Measurements from ENCODE around the gene TENM3. TPM values are rescaled to one million over a fixed set of nuclear protein-coding genes. Genes with fewer than 3 reads are reported as not detected.
"Not testable (repeated sequence)": the region's sequence is repeated elsewhere in the genome, so short reads cannot be mapped to it uniquely, and the experiment has no call there.

TENM3 gene
- total RNA-seq, 4 donors from 2014 or later = 0.18 to 9.4 (median 1.5) TPM

- Histone ChIP-seq H3K27ac (no peak overlapping the region), H3K4me1 (no peaks in the 10 kb centered on the region), H3K4me3 (no peak overlapping the region), H3K9me3 (no peaks in the 10 kb centered on the region), H3K27me3 (no peaks in the 10 kb centered on the region), H3K36me3 (no peaks in the 10 kb centered on the region)
- no peak for DNase-seq
- no peak for TF ChIP-seq CTCF (IDR thresholded peaks at IDR 0.05)
- no peak for TF ChIP-seq POLR2A (IDR thresholded peaks at IDR 0.05)
These were observed 126.0 kb downstream of the TENM3 start for GRCh38 chr4:182369211-182369610.

GRCh38 chr4:182370491-182370890, 127.3 kb downstream of the TENM3 start:
- TF ChIP-seq CTCF (IDR thresholded peaks at IDR 0.05) = no peak
- no peak for TF ChIP-seq POLR2A (IDR thresholded peaks at IDR 0.05)
- no peaks in the 10 kb centered on the region for H3K36me3 ChIP-seq
- H3K4me1 ChIP-seq = no peaks in the 10 kb centered on the region
- no peak overlapping the region for H3K27ac ChIP-seq
- no peaks in the 10 kb centered on the region for H3K27me3 ChIP-seq
- no peak for DNase-seq
- no peaks in the 10 kb centered on the region for H3K9me3 ChIP-seq
- H3K4me3 ChIP-seq = no peak overlapping the region

- no peak for TF ChIP-seq CTCF (IDR thresholded peaks at IDR 0.05)
- TF ChIP-seq POLR2A (IDR thresholded peaks at IDR 0.05) = no peak
- Histone ChIP-seq H3K36me3 (no peaks in the 10 kb centered on the region), H3K27ac (no peak overlapping the region), H3K4me3 (no peak overlapping the region), H3K4me1 (no peaks in the 10 kb centered on the region), H3K9me3 (no peaks in the 10 kb centered on the region), H3K27me3 (no peaks in the 10 kb centered on the region)
- DNase-seq = no peak
These were observed 137.6 kb downstream of the TENM3 start for GRCh38 chr4:182380771-182381181.

- Histone ChIP-seq H3K4me3 (no peak overlapping the region), H3K27me3 (no peaks in the 10 kb centered on the region), H3K36me3 (no peaks in the 10 kb centered on the region), H3K27ac (no peak overlapping the region), H3K4me1 (no peaks in the 10 kb centered on the region), H3K9me3 (no peaks in the 10 kb centered on the region)
- DNase-seq = no peak
- TF ChIP-seq POLR2A (IDR thresholded peaks at IDR 0.05) = no peak
- no peak for TF ChIP-seq CTCF (IDR thresholded peaks at IDR 0.05)
These were observed 139.7 kb downstream of the TENM3 start for GRCh38 chr4:182382941-182383340.

- no peak for DNase-seq
- Histone ChIP-seq H3K4me3 (no peak overlapping the region), H3K27me3 (no peaks in the 10 kb centered on the region), H3K27ac (no peak overlapping the region), H3K9me3 (no peaks in the 10 kb centered on the region), H3K4me1 (no peaks in the 10 kb centered on the region), H3K36me3 (no peaks in the 10 kb centered on the region)
- TF ChIP-seq CTCF (IDR thresholded peaks at IDR 0.05) (no peak), POLR2A (IDR thresholded peaks at IDR 0.05) (no peak)
These were observed 141.5 kb downstream of the TENM3 start for GRCh38 chr4:182384631-182385091.

GRCh38 chr4:182385897-182386296, 142.7 kb downstream of the TENM3 start:
- no peaks in the 10 kb centered on the region for H3K36me3 ChIP-seq
- no peaks in the 10 kb centered on the region for H3K9me3 ChIP-seq
- no peak overlapping the region for H3K27ac ChIP-seq
- TF ChIP-seq POLR2A (IDR thresholded peaks at IDR 0.05) (no peak), CTCF (IDR thresholded peaks at IDR 0.05) (no peak)
- H3K4me3 ChIP-seq = no peak overlapping the region
- no peak for DNase-seq
- no peaks in the 10 kb centered on the region for H3K4me1 ChIP-seq
- no peaks in the 10 kb centered on the region for H3K27me3 ChIP-seq

GRCh38 chr4:182386576-182386975, 143.4 kb downstream of the TENM3 start:
- H3K4me3 ChIP-seq, H3K36me3 ChIP-seq, H3K27ac ChIP-seq, H3K9me3 ChIP-seq, DNase-seq, H3K27me3 ChIP-seq, H3K4me1 ChIP-seq: not testable (repeated sequence)

Measured in Peyer's patch (tissue), 4 donors.